ENCODE measurements around the gene NPAS2. TPM values are rescaled to one million over a fixed set of nuclear protein-coding genes. Genes with fewer than 3 reads are reported as not detected.
A peak's percentile ranks its signal among the peaks of the same experiment; 100 is the strongest.

The NPAS2 gene
- total RNA-seq, 1 donor from 2014 or later = 11.7 TPM

DNA sequence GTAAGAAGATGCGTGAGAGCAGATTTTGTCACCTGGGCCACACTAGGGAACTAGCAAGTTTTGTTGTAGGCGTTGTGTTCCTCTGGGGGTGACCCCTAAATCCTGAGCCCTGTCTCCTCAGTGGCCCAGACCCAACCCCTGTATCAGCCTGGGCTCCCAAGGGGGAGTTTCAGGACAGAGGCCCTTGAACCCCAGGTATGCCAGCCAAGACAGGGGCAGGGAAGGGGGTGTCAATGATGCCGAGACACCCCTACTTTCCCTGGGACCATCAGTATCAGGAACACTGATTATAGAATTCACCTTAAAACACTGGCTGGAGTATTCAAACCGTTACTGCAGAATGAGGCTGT lies 143.1 kb downstream of the NPAS2 start:
- DNase-seq (ENCODE audit: low read depth in 2 of 2) = no peak

DNA sequence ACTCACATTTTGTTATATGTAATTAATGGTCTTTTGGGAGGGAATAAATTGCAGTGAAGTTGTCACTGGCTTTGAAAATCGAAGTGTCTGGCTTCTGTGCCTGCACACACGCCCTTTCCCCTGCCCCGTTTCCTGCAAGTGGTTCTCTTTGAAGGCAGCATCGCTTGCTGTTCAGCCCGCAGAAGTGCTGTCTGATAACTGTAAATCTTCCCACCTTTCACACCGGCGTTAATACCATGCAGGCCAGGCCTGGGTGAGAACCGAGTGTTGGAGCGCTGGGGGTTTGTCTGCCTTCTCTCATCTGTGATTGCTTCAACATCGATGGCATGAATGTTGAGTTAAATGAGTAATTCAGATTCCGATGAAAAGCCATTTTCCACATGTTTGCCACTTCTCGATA lies 144.3 kb downstream of the NPAS2 start:
- DNase-seq (ENCODE audit: low read depth in 2 of 2) = no peak

DNA sequence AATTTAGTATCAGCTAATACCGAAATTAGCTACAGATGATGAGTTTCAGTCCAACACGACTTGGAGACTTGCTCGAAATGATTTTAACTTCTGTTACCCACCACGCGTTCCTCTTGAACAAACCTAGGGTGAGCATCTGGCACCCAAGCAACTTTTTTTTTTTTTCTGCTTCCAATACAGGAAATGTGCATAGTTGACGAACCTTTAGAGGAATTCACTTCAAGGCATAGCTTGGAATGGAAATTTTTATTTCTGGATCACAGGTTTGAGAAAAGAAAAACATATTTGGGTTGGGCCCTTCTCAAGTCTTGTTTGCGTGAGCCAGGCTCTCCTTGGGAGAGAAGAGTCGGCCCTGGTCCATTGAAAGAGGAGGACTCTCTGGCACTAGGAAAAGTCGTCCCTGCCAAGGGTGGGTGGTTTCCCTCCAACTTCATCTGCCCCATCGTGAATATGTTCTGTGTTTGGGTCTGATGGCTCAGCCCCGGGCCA lies 144.8 kb downstream of the NPAS2 start:
- no peak for DNase-seq (ENCODE audit: low read depth in 2 of 2)

DNA sequence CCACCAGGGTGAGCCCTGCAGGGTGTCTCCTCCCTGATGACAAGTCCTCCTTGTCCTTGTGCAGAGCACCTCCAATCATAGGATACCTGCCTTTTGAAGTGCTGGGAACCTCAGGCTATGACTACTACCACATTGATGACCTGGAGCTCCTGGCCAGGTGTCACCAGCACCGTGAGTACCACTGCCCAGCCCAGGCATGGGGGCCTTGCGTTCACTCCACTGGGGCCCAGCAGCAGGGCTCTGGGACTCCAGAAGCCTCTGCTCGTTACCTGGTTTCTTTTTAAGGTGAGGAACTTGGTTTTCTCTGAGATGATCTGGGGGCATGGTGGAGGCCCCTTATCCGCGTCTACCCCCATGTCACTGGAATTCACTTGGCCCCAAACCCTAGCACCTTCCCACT lies 145.7 kb downstream of the NPAS2 start:
- no peak for DNase-seq (ENCODE audit: low read depth in 2 of 2)

- no peak for DNase-seq (ENCODE audit: low read depth in 2 of 2)
Observed at GRCh38 chr2:100967716-100968115, 147.8 kb downstream of the NPAS2 start.

DNA sequence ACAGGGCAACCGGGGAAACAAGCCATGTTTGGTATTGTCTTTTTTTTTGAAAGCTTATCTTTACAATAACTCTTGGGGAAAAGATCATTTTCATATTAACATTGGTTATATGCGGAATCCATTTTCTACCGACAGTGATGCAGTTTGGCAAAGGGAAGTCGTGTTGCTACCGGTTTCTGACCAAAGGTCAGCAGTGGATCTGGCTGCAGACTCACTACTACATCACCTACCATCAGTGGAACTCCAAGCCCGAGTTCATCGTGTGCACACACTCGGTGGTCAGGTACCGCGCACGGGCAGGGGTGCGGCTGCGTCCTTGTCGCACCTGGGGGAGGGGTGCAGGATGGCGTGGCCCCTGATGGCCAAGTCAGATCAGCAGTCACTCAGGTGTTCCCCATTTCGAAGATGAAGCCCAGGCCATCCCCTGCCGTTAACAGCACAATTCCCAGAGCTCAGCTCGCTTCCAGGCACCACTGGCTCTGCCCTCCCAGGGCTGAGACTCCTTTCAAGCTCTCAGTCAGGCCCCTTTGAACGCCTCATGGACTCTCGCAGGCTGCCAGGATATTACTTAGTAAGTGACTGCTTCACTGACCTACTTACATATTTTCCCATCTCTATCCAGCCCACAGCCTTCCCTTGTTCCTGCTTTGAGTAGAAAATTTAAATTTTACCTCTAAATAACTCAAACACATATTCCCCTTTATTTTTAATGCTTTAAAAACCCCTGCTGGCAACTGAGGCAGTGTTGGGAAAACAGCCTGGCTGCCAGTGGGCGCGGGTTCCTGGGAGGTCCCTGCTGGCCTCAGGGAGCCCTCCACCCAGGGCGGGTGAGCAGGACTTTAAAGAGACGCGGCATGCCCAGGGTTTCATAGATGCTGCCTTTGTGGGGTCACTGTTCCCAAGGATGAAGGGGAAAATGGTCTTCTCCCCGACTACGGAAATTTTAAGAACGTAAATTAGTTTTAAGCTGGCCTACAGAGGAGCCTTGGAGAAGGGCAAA lies 148.5 kb downstream of the NPAS2 start:
- no peak for DNase-seq (ENCODE audit: low read depth in 2 of 2)

DNA sequence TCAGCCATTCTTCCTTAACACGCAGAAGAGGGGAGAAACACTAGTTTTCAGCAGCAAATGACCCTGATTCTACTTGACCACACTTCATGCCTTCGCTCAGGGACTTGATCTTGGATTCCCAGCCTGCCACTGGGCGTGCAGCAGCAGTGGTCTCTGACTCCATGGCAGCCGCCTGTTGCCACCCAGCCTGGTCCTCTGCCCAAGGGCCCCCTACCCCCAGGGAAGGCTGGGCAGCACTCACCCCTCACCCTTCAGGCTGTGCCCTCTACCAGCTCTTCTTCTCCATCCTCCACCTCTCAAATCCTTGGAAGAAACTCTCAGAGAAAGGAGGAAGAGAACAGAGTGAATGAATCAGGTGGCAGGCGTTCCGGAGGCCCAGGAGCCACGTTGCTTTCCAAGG lies 150.1 kb downstream of the NPAS2 start:
- DNase-seq (ENCODE audit: low read depth in 2 of 2) = no peak

DNA sequence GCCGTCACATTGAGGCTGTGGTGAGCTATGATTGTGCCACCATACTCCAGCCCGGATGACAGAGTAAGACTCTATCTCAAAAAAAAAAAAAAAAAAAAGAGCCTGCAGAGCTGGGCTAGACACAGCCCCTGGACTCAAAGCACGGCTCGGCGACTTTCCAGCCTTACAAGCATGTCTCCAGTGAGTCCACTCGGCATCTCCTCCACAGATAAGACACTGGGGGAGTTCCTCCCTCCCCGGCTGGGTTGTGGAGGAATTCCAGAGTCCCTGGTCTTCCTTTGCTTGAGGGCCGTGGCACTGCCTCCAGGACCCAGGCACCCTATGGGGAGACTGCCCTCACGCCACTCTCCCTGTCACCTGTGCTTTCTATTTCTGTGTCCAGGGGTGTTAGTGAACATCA lies 151.3 kb downstream of the NPAS2 start:
- no peak for DNase-seq (ENCODE audit: low read depth in 2 of 2)

- no peak for DNase-seq (ENCODE audit: low read depth in 2 of 2)
Observed at GRCh38 chr2:100972452-100972851, 152.5 kb downstream of the NPAS2 start.

- no peak for DNase-seq (ENCODE audit: low read depth in 2 of 2)
Observed at GRCh38 chr2:100974712-100975520, 155.0 kb downstream of the NPAS2 start.

- no peak for DNase-seq (ENCODE audit: low read depth in 2 of 2)
Observed at GRCh38 chr2:100975521-100975785, 155.5 kb downstream of the NPAS2 start.

GRCh38 chr2:100976061-100976460 lies 156.1 kb downstream of the NPAS2 start:
- DNase-seq (ENCODE audit: low read depth in 2 of 2) = no peak

- peak in 1 of 2 donors; percentile 41 for DNase-seq (ENCODE audit: low read depth in 2 of 2)
Observed at GRCh38 chr2:100976645-100977391, 156.9 kb downstream of the NPAS2 start.

GRCh38 chr2:100977511-100977910 lies 157.6 kb downstream of the NPAS2 start:
- DNase-seq (ENCODE audit: low read depth in 2 of 2) = no peak

GRCh38 chr2:100978582-100979191 lies 158.7 kb downstream of the NPAS2 start:
- peak; percentile 89 to 90 for DNase-seq (ENCODE audit: low read depth in 2 of 2)

DNA sequence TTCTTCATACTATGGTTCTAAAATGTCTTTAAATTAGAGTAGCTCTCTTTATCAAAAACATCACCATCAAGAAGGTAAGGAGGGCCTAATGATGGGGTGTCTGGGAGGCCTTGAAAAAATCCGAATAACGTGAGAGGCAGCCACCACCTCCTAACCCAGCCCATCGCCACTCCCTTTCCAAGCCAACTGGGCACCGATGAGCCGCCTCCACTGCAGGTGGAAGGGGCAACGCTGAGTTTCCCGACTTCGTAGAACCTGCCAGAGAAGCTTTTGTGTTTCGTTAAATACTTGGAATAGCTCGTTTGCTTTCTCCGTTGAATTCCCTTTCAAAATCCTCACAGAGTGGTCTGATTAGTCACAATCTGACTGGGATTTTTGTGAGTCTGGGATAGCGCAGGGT lies 160.1 kb downstream of the NPAS2 start:
- no peak for DNase-seq (ENCODE audit: low read depth in 2 of 2)

- no peak for DNase-seq (ENCODE audit: low read depth in 2 of 2)
Observed at GRCh38 chr2:100981011-100981410, 161.1 kb downstream of the NPAS2 start.

GRCh38 chr2:100982431-100982861 lies 162.5 kb downstream of the NPAS2 start:
- DNase-seq (ENCODE audit: low read depth in 2 of 2) = no peak

GRCh38 chr2:100983201-100983600 lies 163.3 kb downstream of the NPAS2 start:
- no peak for DNase-seq (ENCODE audit: low read depth in 2 of 2)

GRCh38 chr2:100983684-100984310 lies 163.9 kb downstream of the NPAS2 start:
- DNase-seq (ENCODE audit: low read depth in 2 of 2) = peak in 1 of 2 donors; percentile 84

DNA sequence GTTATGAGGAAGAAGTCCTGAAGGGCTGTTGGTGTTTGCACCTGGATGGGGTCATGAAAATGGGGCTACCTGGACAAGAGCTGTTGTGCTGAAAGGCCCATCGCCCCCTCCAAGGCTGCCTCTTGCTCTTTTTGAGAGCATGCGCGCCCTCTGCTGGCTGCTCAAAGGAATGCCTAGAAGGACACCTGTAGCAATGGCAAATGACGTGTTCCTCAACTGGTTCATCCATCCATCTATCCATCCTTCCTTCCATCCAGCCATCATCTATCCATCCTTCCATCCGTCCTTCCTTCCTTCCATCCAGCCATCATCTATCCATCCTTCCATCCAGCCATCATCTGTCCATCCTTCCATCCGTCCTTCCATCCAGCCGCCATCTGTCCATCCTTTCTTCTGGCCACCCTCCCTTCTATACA lies 165.0 kb downstream of the NPAS2 start:
- DNase-seq (ENCODE audit: low read depth in 2 of 2) = peak; percentile 79 to 92
